Measurements from ENCODE around the gene RIOK3.

The RIOK3 gene

DNA sequence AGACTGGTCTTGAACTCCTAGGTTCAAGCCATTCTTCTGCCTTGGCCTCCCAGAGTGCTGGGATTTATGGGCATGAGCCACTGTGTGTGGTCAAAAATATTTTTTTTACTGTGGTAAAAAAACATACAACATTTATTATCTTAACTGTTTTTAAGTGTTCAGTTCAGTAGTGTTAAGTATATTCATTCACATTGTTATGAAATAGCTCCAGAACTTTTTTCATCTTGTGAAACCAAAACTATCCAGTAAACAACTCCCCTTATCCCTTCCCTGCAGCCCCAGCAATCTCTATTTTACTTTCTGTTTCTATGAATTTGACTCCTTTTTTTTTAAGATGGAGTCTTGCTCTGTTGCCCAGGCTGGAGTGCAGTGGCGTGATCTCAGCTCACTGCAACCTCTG is 59.6 kb downstream of the RIOK3 start:
- Histone ChIP-seq H3F3A (ENCODE audit: insufficient read depth) (peaks cover 23% of the 10 kb centered on the region), H2AFZ (ENCODE audit: low read depth, low read length, severe bottlenecking) (no peak overlapping the region), H3K9me2 (replicated peaks; ENCODE audit: insufficient read depth, low read length) (no peaks in the 10 kb centered on the region), H3K27ac (ENCODE audit: low read depth, low read length) (no peak overlapping the region), H3K79me2 (ENCODE audit: insufficient read depth, low read length) (peaks cover 17% of the 10 kb centered on the region; the same call in 1 of the 2 replicates), H3K4me3 (ENCODE audit: insufficient read depth, low read length, poor library complexity, severe bottlenecking) (no peak overlapping the region), H3K9ac (ENCODE audit: low read length) (no peak overlapping the region), H3K4me2 (ENCODE audit: low read depth, low read length, poor library complexity, severe bottlenecking) (no peak overlapping the region), H3K9me3 (ENCODE audit: insufficient read depth, low read length) (no peaks in the 10 kb centered on the region), H3K27me3 (ENCODE audit: low read length) (no peaks in the 10 kb centered on the region), H4K20me1 (ENCODE audit: low read depth, low read length) (no peaks in the 10 kb centered on the region), H3K36me3 (ENCODE audit: low read length) (peaks cover 39% of the 10 kb centered on the region)
- TF ChIP-seq EZH2phosphoT487 (conservative IDR thresholded peaks at IDR 0.05; ENCODE audit: low read length) (no peak), CTCF (IDR thresholded peaks at IDR 0.05; ENCODE audit: insufficient read depth, low read length, poor library complexity, severe bottlenecking) (no peak)

- peaks cover 37% of the 10 kb centered on the region for H3K36me3 ChIP-seq (ENCODE audit: low read length)
- no peaks in the 10 kb centered on the region for H3K27me3 ChIP-seq (ENCODE audit: low read length)
- no peak overlapping the region for H3K4me3 ChIP-seq (ENCODE audit: insufficient read depth, low read length, poor library complexity, severe bottlenecking)
- H3K4me2 ChIP-seq (ENCODE audit: low read depth, low read length, poor library complexity, severe bottlenecking) = no peak overlapping the region
- no peak overlapping the region for H2AFZ ChIP-seq (ENCODE audit: low read depth, low read length, severe bottlenecking)
- H3K27ac ChIP-seq (ENCODE audit: low read depth, low read length) = no peak overlapping the region
- no peaks in the 10 kb centered on the region for H4K20me1 ChIP-seq (ENCODE audit: low read depth, low read length)
- H3F3A ChIP-seq (ENCODE audit: insufficient read depth) = peaks cover 23% of the 10 kb centered on the region
- no peak overlapping the region for H3K9ac ChIP-seq (ENCODE audit: low read length)
- no peaks in the 10 kb centered on the region for H3K9me3 ChIP-seq (ENCODE audit: insufficient read depth, low read length)
- H3K9me2 ChIP-seq (replicated peaks; ENCODE audit: insufficient read depth, low read length) = no peaks in the 10 kb centered on the region
- TF ChIP-seq CTCF (IDR thresholded peaks at IDR 0.05; ENCODE audit: insufficient read depth, low read length, poor library complexity, severe bottlenecking) (peak; percentile 99), EZH2phosphoT487 (conservative IDR thresholded peaks at IDR 0.05; ENCODE audit: low read length) (no peak)
- 0 out of 2 replicates have a peak, but pooled peaks cover 6% of the 10 kb centered on the region for H3K79me2 ChIP-seq (ENCODE audit: insufficient read depth, low read length)
Measured at GRCh38 chr18:23515911-23516546, 62.9 kb downstream of the RIOK3 start.

DNA sequence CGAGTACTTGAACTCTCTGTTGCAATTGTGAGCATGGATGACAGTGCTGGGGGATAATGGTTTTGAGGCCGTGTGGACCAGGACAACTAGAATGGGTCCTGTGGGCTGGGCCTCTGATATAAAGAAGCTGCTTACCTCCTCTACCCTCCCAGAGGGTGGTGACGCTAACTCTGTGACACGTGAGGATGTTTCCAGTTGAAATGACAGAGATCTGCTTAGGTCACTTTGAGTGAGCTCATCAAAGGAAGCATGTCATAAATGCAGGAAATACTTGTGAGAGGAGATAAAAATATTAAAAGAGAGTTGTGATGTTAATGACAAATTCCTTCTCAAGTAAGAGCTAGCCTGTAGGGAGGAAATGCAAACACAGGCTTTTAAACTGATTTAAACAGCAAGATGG is 66.6 kb downstream of the RIOK3 start:
- Histone ChIP-seq H3K9me3 (ENCODE audit: insufficient read depth, low read length) (no peaks in the 10 kb centered on the region), H3K36me3 (ENCODE audit: low read length) (peaks cover 49% of the 10 kb centered on the region), H3K9ac (ENCODE audit: low read length) (no peak overlapping the region), H3K4me3 (ENCODE audit: insufficient read depth, low read length, poor library complexity, severe bottlenecking) (no peak overlapping the region), H3K27me3 (ENCODE audit: low read length) (no peaks in the 10 kb centered on the region), H2AFZ (ENCODE audit: low read depth, low read length, severe bottlenecking) (no peak overlapping the region), H3K27ac (ENCODE audit: low read depth, low read length) (no peak overlapping the region), H4K20me1 (ENCODE audit: low read depth, low read length) (no peaks in the 10 kb centered on the region), H3F3A (ENCODE audit: insufficient read depth) (peaks cover 10% of the 10 kb centered on the region; the same call in 1 of the 2 replicates), H3K4me2 (ENCODE audit: low read depth, low read length, poor library complexity, severe bottlenecking) (no peak overlapping the region), H3K9me2 (replicated peaks; ENCODE audit: insufficient read depth, low read length) (no peaks in the 10 kb centered on the region), H3K79me2 (ENCODE audit: insufficient read depth, low read length) (0 out of 2 replicates have a peak, but pooled peaks cover 6% of the 10 kb centered on the region)
- TF ChIP-seq EZH2phosphoT487 (conservative IDR thresholded peaks at IDR 0.05; ENCODE audit: low read length) = no peak
- no peak for TF ChIP-seq CTCF (IDR thresholded peaks at IDR 0.05; ENCODE audit: insufficient read depth, low read length, poor library complexity, severe bottlenecking)

Data from SU-DHL-6 (cell line).